ENCODE measurements around the gene FAM89B. TPM values are rescaled to one million over a fixed set of nuclear protein-coding genes. Genes with fewer than 3 reads are reported as not detected.

The FAM89B gene
- total RNA-seq, 1 donor from 2014 or later: 184 TPM

DNA sequence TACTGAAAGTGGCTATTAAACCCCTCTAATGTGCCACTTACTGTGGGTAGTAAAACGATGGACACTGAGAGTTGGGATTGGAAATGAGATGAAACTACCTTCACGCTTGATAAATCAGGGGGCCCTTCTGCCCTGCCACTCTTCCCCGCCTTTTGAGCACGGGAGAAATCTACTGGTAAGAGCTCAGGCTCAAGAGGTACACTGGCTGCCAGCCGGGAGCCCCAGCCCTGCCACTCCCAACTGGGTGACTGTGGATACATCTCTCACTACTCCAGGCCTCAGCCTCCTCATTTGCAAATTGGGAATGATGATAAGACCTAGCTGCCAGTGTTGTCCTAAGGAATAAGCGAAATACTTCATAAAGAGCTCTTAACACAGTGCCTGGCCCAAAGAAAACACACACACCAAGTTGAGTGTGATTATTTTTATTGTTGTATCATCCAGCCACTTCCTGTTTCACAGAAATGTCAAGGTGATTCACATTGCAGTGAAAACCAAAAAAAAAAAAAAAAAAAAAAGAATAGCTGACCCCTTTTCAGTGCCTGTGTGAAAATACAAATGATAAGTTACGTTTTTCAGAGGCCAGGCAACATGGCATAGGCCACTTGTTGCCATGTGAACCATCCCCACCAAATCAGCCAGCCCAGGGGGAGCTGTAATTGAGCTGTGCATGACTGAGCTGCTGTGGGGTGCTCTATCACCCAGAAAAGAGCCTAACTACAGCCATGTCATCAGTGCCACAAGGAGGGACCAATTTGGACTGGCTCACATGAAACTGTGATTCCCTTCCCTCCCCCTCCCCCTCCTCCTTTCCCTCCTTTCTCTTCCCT is 6.5 kb upstream of the FAM89B start:
- no peak overlapping the region for H3K4me3 Mint-ChIP-seq (ENCODE audit: unreplicated experiment)
- TF ChIP-seq, protein P1, sequence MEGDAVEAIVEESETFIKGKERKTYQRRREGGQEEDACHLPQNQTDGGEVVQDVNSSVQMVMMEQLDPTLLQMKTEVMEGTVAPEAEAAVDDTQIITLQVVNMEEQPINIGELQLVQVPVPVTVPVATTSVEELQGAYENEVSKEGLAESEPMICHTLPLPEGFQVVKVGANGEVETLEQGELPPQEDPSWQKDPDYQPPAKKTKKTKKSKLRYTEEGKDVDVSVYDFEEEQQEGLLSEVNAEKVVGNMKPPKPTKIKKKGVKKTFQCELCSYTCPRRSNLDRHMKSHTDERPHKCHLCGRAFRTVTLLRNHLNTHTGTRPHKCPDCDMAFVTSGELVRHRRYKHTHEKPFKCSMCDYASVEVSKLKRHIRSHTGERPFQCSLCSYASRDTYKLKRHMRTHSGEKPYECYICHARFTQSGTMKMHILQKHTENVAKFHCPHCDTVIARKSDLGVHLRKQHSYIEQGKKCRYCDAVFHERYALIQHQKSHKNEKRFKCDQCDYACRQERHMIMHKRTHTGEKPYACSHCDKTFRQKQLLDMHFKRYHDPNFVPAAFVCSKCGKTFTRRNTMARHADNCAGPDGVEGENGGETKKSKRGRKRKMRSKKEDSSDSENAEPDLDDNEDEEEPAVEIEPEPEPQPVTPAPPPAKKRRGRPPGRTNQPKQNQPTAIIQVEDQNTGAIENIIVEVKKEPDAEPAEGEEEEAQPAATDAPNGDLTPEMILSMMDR (IDR thresholded peaks at IDR 0.05; ENCODE audit: partially characterized antibody, unreplicated experiment): no peak
- no peaks in the 10 kb centered on the region for H3K36me3 Mint-ChIP-seq (ENCODE audit: unreplicated experiment)
- no peak for DNase-seq
- H3K27ac Mint-ChIP-seq (ENCODE audit: unreplicated experiment): no peak overlapping the region
- peaks cover 6% of the 10 kb centered on the region for H3K27me3 Mint-ChIP-seq (ENCODE audit: unreplicated experiment)
- H3K9me3 Mint-ChIP-seq (ENCODE audit: unreplicated experiment): peaks cover 15% of the 10 kb centered on the region
- H3K4me1 Mint-ChIP-seq (ENCODE audit: low read depth, unreplicated experiment): peaks cover 3% of the 10 kb centered on the region

DNA sequence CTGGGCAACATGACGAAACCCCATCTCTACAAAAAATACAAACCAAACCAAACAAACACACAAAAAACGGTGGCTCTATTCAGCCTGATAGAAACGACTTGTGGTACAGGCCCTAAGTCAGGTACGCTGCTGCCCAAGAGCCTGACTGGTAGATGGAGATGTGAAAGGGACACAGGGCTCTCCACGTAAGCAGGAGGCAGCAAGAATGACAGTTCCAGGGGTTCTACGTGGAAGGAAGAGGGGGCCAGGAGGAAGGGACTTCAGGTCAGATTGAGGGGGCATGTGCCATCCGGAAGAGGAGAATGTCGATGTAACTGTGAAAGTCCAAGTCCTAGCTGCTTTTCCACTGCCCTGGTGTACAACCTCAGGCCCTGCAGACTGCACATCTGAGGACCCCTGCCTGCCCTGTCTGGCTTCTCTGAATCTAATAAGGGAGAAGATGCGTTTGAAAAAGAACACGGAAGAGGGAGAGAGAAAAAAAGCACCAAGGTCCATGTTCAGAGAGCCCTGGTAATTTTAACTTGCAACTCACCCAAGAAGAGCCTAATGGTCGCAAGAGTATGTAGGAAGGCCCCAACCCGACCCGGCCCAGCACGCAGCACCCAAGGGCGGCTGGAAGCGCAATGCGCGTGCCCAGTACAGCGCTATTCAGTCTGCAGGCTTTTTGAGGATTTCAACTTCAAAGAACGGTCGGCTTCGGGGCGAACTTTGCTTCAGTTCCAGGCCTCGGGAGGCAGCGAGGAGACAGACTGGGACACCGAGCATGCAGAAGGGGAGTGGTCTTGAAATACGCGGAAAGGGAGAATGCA is 3.0 kb upstream of the FAM89B start:
- H3K27me3 Mint-ChIP-seq (ENCODE audit: unreplicated experiment): peaks cover 10% of the 10 kb centered on the region
- peak overlapping the region; percentile 94 for H3K4me3 Mint-ChIP-seq (ENCODE audit: unreplicated experiment)
- TF ChIP-seq, protein P1 (IDR thresholded peaks at IDR 0.05; ENCODE audit: partially characterized antibody, unreplicated experiment): no peak
- H3K9me3 Mint-ChIP-seq (ENCODE audit: unreplicated experiment): peaks cover 19% of the 10 kb centered on the region
- H3K36me3 Mint-ChIP-seq (ENCODE audit: unreplicated experiment): no peaks in the 10 kb centered on the region
- peak overlapping the region; percentile 88 for H3K27ac Mint-ChIP-seq (ENCODE audit: unreplicated experiment)
- DNase-seq: no peak
- H3K4me1 Mint-ChIP-seq (ENCODE audit: low read depth, unreplicated experiment): peaks cover 14% of the 10 kb centered on the region

DNA sequence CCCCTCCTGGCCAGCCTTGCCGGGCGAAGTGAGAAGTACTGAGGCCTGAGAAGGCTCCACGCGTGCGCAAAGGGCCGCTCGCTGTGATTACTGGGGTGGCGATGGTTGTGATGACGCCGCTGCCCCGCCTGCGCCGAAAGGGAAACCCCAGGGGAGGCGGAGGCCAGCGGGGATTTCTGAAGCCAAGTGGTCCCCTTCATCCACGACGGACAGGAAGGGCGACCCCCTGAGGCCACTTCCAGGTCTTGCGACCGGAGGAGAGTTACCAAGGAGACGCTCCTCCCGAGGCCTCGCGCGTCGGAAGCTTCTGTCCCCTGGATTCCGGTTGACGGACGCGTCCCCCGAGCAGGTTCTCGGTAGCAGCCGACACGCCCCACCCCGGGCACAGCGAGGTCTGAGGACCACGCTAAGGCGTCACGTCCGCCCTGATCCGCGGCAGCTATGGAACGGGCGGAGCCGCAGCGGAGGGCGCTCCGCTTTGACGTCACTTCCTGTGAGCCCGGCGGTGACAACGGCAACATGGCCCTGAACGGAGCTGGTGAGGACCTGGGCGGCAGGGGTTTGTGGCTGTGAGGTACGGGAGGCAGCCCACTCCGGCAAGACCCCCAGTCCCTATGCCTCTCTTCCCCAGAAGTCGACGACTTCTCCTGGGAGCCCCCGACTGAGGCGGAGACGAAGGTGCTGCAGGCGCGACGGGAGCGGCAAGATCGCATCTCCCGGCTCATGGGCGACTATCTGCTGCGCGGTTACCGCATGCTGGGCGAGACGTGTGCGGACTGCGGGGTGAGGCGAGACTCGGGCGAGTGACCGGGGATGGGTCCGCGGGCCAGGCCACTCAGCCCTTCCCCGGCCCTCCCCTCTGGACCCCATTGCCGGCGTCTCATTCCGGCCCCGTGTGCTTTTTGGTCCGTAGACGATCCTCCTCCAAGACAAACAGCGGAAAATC is 2.1 kb upstream of the FAM89B start, which contains the start of gene ZNRD2:
TSS of gene ZNRD2 (plus strand) at position 505 of the 946 bp plus-strand sequence. CDS start at position 520, 15 bp downstream.
- Mint-ChIP-seq H3K9me3 (ENCODE audit: unreplicated experiment) (peaks cover 23% of the 10 kb centered on the region), H3K4me1 (ENCODE audit: low read depth, unreplicated experiment) (peaks cover 14% of the 10 kb centered on the region), H3K4me3 (ENCODE audit: unreplicated experiment) (peak within 1 kb of the TSS; percentile 94), H3K27ac (ENCODE audit: unreplicated experiment) (peak within 1 kb of the TSS; percentile 88), H3K36me3 (ENCODE audit: unreplicated experiment) (no peaks in the 10 kb centered on the region), H3K27me3 (ENCODE audit: unreplicated experiment) (peaks cover 13% of the 10 kb centered on the region)
- DNase-seq: peak; percentile 98
- TF ChIP-seq, protein P1 (IDR thresholded peaks at IDR 0.05; ENCODE audit: partially characterized antibody, unreplicated experiment): peak; percentile 71

DNA sequence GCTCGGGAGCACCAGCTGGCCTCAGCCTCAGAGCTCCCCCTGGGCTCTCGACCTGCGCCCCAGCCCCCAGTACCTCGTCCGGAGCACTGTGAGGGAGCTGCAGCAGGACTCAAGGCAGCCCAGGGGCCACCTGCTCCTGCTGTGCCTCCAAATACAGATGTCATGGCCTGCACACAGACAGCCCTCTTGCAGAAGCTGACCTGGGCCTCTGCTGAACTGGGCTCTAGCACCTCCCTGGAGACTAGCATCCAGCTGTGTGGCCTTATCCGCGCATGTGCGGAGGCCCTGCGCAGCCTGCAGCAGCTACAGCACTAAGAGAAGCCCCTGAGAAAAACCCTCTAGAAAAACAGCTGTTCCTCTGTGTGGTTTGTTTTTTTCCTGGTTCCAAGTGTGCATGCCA is 918 bp upstream of the FAM89B start:
- no peaks in the 10 kb centered on the region for H3K36me3 Mint-ChIP-seq (ENCODE audit: unreplicated experiment)
- H3K9me3 Mint-ChIP-seq (ENCODE audit: unreplicated experiment): peaks cover 24% of the 10 kb centered on the region
- H3K27me3 Mint-ChIP-seq (ENCODE audit: unreplicated experiment): peaks cover 15% of the 10 kb centered on the region
- peaks cover 14% of the 10 kb centered on the region for H3K4me1 Mint-ChIP-seq (ENCODE audit: low read depth, unreplicated experiment)
- peak overlapping the region; percentile 94 for H3K4me3 Mint-ChIP-seq (ENCODE audit: unreplicated experiment)
- peak overlapping the region; percentile 98 for H3K27ac Mint-ChIP-seq (ENCODE audit: unreplicated experiment)
- no peak for DNase-seq
- TF ChIP-seq, protein P1 (IDR thresholded peaks at IDR 0.05; ENCODE audit: partially characterized antibody, unreplicated experiment): no peak

All from glutamatergic neuron (in vitro differentiated cells).